Suprapubic skin (tissue), 3 donors: ENCODE measurements around the gene TVP23C.
"Not testable (repeated sequence)": the region's sequence is repeated elsewhere in the genome, so short reads cannot be mapped to it uniquely, and the experiment has no call there.

ENCODE experiments used
- CTCF ChIP-seq, 2 donors: fragments of 200-600 bp in 1 of 2; fragments of 450-650 bp in 1 of 2; sonication (generic) in 1 of 2; IDR thresholded peaks; one replicate each; pipeline ENCODE4 v1.5.1; 2016 to 2019; ENCODE audit warnings: antibody characterized with exemption in 2 of 2, mild to moderate bottlenecking in 1 of 2, moderate library complexity in 1 of 2
- POLR2A ChIP-seq, 2 donors: fragments of 450-650 bp; IDR thresholded peaks; one replicate each; pipeline ENCODE4 v1.6.1; 2017; ENCODE audit warnings: antibody characterized with exemption in 2 of 2, mild to moderate bottlenecking in 2 of 2, moderate library complexity in 2 of 2

- TF ChIP-seq CTCF, POLR2A (IDR thresholded peaks at IDR 0.05): not testable (repeated sequence)
These were observed 24.7 kb upstream of the TVP23C start for GRCh38 chr17:15588017-15588416.
